Astrocyte of the hippocampus (primary cell): Measurements from ENCODE around the gene IRAK1BP1.
"Not testable (repeated sequence)": the region's sequence is repeated elsewhere in the genome, so short reads cannot be mapped to it uniquely, and the experiment has no call there.

Source experiments
- DNase-seq: peaks from one replicate; pipeline ENCODE4 v3.0.0; 2011; ENCODE audit warnings: low read depth, low spot score

IRAK1BP1 gene

GRCh38 chr6:78889901-78890300 is 22.6 kb downstream of the IRAK1BP1 start:
- DNase-seq: not testable (repeated sequence)

DNA sequence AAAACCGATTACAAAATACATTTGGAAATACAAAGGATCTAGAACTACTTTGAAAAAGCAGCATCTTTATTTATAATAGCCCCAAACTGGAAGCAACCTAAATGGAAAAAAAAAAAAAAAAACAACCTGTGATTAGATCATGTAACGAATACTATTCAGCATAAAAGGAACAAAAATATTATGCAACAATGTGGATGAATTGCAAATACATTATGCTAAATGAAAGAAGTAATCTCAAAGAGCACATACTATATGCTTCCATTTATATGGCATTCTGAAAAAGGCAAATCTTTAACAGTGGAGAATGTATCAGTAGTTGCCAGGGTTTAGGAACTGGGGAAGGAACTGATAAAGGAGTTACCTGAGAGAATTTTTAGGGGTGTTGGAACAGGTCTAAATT is 28.9 kb downstream of the IRAK1BP1 start:
- DNase-seq: no peak

GRCh38 chr6:78908621-78909020 is 41.3 kb downstream of the IRAK1BP1 start:
- no peak for DNase-seq

GRCh38 chr6:78909391-78909790 is 42.0 kb downstream of the IRAK1BP1 start:
- DNase-seq: no peak

- no peak for DNase-seq
Measured at GRCh38 chr6:78910010-78910409, 42.7 kb downstream of the IRAK1BP1 start.

GRCh38 chr6:78910591-78911171 is 43.3 kb downstream of the IRAK1BP1 start:
- peak; percentile 50 for DNase-seq

DNA sequence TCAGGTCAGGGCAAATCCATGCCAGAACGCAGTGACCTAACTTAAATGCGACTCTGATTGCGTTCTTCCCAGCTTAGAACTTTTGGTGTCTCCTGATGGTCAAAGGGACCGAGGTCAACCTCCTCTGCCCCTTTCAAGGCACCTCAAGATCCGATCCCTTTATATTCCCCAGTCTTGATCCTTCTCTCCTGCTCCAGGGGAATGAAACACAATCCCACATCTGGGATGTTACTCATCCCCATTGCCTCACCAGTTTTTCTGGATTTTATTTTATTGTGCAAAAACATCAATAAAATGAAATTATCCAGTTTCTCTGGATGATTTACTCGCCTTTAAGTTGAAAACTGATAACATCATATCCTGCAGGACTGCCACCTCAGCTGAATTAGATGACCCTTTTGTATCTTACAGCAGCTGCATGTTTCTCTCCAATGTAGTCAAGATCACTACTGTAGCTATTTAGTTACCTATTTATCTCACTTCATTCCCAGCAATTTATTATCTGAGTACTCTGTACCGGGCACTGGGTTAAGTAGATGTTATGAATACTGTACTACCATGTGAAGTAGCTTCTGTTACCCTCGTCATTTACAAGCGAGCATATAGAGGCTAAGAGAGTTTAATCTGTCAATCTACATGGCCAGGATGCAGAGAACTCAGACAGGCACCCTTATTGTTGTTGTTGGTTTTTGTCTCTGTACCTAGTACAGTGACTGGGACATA is 44.0 kb downstream of the IRAK1BP1 start:
- no peak for DNase-seq

- no peak for DNase-seq
Measured at GRCh38 chr6:78916411-78916810, 49.1 kb downstream of the IRAK1BP1 start.

DNA sequence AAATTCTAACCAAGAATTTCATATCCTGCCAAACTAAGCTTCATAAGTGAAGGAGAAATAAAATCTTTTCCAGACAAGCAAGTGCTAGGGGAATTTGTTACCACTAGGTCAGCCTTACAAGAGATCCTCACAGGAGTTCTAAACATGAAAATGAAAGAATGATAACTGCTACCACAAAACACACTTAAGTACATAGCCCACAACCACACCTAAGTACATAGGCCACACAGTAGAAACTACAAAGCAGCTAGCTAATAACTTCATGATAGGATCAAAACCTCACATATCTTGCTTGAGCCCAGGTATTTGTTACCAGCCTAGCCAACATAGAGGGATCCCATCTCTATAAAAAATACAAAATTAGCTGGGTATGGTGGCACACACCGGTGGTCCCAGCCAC is 50.4 kb downstream of the IRAK1BP1 start:
- DNase-seq: no peak

- not testable (repeated sequence) for DNase-seq
Measured at GRCh38 chr6:78921168-78921567, 53.8 kb downstream of the IRAK1BP1 start.

- no peak for DNase-seq
Measured at GRCh38 chr6:78925317-78925716, 58.0 kb downstream of the IRAK1BP1 start.

DNA sequence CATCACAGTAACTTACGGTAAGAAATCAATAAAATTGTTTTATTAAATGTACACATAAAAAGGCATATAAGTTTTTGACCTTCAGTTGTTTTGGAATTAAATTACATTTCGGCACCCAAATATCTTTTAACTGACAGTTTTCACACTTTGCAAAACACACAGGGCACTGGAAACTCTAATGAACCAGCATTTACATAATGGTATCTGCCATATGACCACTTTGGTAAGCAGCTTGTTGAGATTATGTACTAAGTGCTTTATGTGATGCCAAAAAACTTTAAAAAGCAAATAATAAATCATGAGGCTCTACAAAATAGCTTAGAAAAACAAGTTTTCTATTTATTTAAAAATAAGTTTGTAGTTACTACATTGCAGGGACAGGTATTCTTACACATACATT is 68.2 kb downstream of the IRAK1BP1 start:
- DNase-seq: no peak

GRCh38 chr6:78936515-78936914 is 69.2 kb downstream of the IRAK1BP1 start:
- DNase-seq: no peak

DNA sequence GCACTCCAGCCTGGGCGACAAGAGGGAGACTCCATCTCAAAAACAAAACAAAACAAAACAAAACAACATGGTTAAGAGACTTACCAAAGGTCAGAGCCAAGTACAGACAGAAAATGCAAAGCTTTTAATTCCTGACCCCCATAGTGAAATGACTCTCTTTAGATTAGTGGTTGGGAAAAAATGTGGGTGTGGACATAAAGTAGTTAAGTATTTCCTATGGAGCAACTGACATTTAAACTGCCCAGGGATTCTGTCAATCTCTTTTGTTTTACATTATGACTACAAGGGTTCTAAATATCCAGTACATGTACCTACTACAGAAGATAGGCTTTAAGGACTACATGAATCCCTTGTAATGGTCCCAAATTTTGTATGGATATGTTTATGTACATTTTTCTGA is 75.1 kb downstream of the IRAK1BP1 start:
- no peak for DNase-seq

DNA sequence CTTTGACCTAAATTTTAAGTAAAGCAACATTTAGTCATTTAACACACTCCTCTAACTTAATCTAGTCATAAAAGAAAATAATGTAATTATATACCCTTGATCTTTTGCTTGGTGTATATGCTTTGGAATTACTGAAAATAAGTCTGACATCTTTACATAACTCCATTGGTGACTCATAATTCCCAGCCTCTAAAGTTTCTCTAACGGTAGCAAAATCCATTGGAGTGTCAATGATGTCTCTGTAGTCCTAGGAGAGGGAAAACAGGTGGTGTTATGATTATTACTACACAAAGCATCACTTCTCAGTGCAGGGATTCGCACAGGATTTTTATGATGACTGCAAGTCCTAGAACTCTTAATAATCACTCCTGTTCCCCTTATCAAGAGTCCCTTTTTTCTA is 80.2 kb downstream of the IRAK1BP1 start:
- peak; percentile 22 for DNase-seq

- peak; percentile 59 for DNase-seq
Measured at GRCh38 chr6:78947962-78948361, 80.6 kb downstream of the IRAK1BP1 start.

GRCh38 chr6:78948785-78949184 is 81.4 kb downstream of the IRAK1BP1 start:
- no peak for DNase-seq

GRCh38 chr6:78952362-78952761 is 85.0 kb downstream of the IRAK1BP1 start:
- no peak for DNase-seq
